Tibial artery (tissue), 4 donors: Measurements from ENCODE around the gene BRSK2.

Experiments used
- DNase-seq, 2 donors: peaks; one replicate each; pipeline ENCODE4 v3.0.0-alpha.2; 2019
- H3K27ac ChIP-seq, 2 donors: fragments of 200-600 bp; sonication (generic) in 1 of 2; 1 replicate in 1 of 2; 2 replicates in 1 of 2; pipeline ENCODE4 v1.5.1; 2018 to 2019; ENCODE audit warnings: mild to moderate bottlenecking in 1 of 2
- H3K27me3 ChIP-seq, 2 donors: fragments of 200-600 bp; sonication (generic) in 1 of 2; one replicate each; pipeline versions ENCODE4 v1.5.1 to v1.6.0; 2016 to 2019
- H3K36me3 ChIP-seq, 3 donors: fragments of 200-600 bp; sonication (generic) in 2 of 3; one replicate each; pipeline ENCODE4 v1.5.1; 2016 to 2019; ENCODE audit warnings: mild to moderate bottlenecking in 2 of 3
- H3K4me1 ChIP-seq, 4 donors: fragments of 200-600 bp; sonication (generic) in 2 of 4; 1 replicate in 3 of 4; 2 replicates in 1 of 4; pipeline ENCODE4 v1.5.1; 2016 to 2019
- H3K4me3 ChIP-seq, 2 donors: fragments of 200-600 bp; sonication (generic) in 1 of 2; 1 replicate in 1 of 2; 2 replicates in 1 of 2; pipeline ENCODE4 v1.5.1; 2018 to 2019; ENCODE audit warnings: mild to moderate bottlenecking in 2 of 2
- H3K9me3 ChIP-seq, 3 donors: fragments of 200-600 bp; sonication (generic) in 1 of 3; one replicate each; pipeline ENCODE4 v1.5.1; 2016 to 2019
- intact Hi-C: fragments of 100-400 bp; cut with DNase I; formaldehyde crosslinking; loops from one replicate; pipeline ENCODE4 v1.15.0; 2023; ENCODE audit warnings: low total_unique reads
- TF ChIP-seq, protein P1 (sequence below), 2 experiments: fragments of 200-600 bp in 1 of 2; fragments of 450-650 bp in 1 of 2; IDR thresholded peaks; one replicate each; pipeline ENCODE4 v1.5.1; 2017 to 2019; ENCODE audit warnings: antibody characterized with exemption in 2 of 2, mild to moderate bottlenecking in 1 of 2, moderate library complexity in 1 of 2

The BRSK2 gene

DNA sequence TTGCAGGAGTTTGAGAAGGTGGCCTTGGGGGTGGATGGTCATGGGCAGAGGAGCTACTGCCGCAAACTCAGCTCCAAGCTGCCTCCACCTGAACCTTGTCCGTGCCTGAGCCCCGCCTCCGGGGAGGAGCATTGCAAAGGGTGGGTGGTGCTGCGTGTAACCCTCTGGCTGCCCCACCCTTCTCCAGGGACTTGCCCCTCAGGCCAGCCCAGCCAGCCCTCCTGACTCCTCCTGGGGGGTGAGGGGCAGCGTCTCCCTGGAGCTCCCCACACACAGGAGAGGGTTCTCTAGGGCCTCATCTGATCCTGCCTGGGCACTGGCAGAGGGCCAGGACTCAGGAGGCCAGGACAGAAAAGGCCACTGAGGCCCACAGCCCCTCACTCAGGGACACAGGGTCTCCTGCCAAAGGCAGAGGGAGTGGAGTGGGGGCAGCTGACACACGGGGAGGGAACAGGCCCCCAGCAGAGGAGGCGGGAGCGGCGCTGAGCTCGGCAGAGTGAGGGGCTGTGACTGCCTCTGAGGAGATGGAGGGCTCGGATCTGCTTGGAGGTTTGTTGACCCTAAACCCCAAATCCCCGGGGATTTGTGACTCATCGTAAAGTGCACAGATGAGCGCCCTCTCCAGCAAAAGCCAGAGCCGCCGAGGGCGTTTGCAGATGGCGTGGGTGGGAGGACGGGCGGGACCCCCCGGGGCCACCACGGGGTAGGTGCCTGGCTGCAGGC is 12.8 kb downstream of the BRSK2 start:
- no peaks in the 10 kb centered on the region for H3K9me3 ChIP-seq
- intact Hi-C loops: no loop called here
- peaks cover 0 to 96% of the 10 kb centered on the region in 2 donors for H3K27me3 ChIP-seq
- TF ChIP-seq, protein P1, sequence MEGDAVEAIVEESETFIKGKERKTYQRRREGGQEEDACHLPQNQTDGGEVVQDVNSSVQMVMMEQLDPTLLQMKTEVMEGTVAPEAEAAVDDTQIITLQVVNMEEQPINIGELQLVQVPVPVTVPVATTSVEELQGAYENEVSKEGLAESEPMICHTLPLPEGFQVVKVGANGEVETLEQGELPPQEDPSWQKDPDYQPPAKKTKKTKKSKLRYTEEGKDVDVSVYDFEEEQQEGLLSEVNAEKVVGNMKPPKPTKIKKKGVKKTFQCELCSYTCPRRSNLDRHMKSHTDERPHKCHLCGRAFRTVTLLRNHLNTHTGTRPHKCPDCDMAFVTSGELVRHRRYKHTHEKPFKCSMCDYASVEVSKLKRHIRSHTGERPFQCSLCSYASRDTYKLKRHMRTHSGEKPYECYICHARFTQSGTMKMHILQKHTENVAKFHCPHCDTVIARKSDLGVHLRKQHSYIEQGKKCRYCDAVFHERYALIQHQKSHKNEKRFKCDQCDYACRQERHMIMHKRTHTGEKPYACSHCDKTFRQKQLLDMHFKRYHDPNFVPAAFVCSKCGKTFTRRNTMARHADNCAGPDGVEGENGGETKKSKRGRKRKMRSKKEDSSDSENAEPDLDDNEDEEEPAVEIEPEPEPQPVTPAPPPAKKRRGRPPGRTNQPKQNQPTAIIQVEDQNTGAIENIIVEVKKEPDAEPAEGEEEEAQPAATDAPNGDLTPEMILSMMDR (IDR thresholded peaks at IDR 0.05): no peak
- no peak overlapping the region for H3K27ac ChIP-seq
- H3K36me3 ChIP-seq: no peaks in the 10 kb centered on the region
- H3K4me1 ChIP-seq: no peaks in the 10 kb centered on the region
- no peak for DNase-seq
- H3K4me3 ChIP-seq: no peak overlapping the region

DNA sequence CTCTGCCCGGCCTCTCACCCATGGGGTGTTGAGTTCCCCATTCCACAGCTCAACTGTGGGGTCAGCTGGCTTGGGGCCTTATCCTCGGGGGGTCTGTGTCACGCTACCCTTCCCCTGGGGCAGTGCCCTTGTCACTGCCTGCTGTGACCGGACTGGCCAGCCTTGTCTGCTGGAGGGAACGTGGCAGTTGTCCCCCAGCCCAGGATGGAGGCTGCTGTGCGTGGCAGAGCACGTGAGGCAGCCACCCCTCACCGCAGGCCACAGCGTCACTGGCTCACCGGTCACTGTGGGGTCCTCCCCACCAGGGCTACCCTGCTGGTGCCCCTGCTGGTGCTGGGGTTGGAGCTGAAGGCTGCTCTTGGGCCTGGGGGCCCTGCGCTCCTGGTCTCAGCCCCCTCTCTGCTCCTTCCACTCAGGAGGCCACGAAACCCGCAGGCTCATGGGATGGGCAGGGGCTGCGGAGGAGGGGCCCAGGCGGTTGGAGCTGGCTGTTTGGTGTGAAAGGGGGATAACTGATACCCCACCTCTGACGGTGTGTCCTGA is 13.4 kb downstream of the BRSK2 start:
- Histone ChIP-seq H3K4me1 (no peaks in the 10 kb centered on the region), H3K36me3 (no peaks in the 10 kb centered on the region)

DNA sequence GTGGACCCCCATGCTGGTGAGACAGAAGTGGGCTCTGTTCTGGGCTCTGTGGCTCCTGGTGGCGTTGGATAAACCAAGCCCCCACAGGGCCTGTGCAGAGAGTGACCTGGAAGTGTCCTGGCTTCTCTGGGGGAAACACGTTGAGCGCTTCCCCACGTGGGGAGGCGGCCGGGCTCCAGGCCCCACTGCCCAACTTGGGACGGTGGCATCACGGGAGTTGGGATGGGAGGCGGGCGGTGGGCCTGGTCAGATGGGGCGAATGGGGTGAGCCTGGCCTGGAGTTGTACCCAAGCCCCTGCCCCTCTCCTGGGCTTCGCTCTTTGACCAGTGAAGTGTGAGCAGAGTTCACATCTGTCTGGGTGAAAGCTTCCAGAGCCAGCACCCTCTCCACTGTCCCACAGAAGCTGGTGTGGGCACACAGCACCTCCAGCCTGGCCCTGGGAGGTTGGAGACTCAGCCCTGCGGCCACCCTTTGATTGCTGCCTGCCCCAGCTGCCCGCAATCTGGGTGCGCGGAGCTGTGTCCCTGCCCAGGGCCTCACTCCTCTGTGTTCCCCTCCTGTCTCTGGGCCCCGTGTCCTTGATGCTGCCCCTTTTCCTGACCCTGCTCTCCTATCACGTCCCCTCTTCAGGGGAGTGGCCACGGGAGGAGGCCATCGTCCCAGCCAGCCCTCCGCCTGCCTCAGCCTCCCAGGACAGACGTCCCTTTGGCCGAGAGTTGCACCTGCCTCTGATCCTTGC is 14.2 kb downstream of the BRSK2 start:
- Histone ChIP-seq H3K36me3 (no peaks in the 10 kb centered on the region), H3K9me3 (no peaks in the 10 kb centered on the region), H3K4me3 (no peak overlapping the region), H3K27me3 (peaks cover 0 to 92% of the 10 kb centered on the region in 2 donors), H3K4me1 (no peaks in the 10 kb centered on the region), H3K27ac (no peak overlapping the region)
- TF ChIP-seq, protein P1 (IDR thresholded peaks at IDR 0.05): no peak
- no peak for DNase-seq
- intact Hi-C loops: no loop called here

More for the DNA sequence above, 13.4 kb downstream of the BRSK2 start:
- Histone ChIP-seq H3K27ac (no peak overlapping the region), H3K27me3 (peaks cover 0 to 96% of the 10 kb centered on the region in 2 donors), H3K9me3 (no peaks in the 10 kb centered on the region), H3K4me3 (no peak overlapping the region)
- DNase-seq: no peak
- TF ChIP-seq, protein P1 (IDR thresholded peaks at IDR 0.05): no peak
- intact Hi-C loops: no loop called here

DNA sequence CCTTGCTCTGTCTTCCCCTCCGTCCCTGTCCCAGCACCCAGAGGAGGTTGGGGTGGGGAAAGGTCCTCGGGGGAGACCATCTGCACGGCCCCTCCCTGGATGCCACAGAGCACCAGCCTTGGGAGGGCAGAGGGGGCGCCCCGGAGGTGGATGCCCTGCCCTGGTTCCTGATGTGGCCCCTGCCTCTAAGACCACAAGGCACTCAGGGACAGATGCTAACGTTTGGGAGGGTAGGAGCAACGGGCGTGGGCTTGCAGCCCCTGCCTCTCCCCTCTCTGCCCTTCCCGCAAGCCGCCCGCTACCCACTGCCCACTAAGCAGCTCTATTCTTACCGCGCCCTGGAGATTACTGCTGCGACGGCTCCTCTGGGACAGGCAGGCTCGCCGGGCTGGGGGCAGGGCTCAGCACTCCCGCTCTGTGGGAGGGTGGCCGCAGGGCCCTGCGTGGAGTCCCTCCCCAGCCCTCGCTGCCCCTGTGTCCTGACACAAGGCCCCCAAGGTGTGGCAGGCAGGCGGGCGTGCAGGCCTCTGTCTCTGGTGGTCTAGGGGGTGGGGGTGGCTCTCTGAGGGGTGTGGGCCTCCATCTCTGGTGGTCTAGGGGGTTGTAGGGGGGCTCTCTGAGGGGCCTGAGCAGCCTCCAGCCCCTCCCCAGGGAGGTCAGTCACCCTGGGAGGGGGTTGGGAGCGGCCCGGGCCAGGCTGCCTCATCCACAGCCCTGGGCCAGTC is 14.9 kb downstream of the BRSK2 start:
- intact Hi-C loops: no loop called here
- no peak overlapping the region for H3K4me3 ChIP-seq
- no peaks in the 10 kb centered on the region for H3K36me3 ChIP-seq
- no peak overlapping the region for H3K27ac ChIP-seq
- TF ChIP-seq, protein P1 (IDR thresholded peaks at IDR 0.05): no peak
- H3K9me3 ChIP-seq: no peaks in the 10 kb centered on the region
- H3K4me1 ChIP-seq: no peaks in the 10 kb centered on the region
- H3K27me3 ChIP-seq: peaks cover 0 to 87% of the 10 kb centered on the region in 2 donors
- DNase-seq: no peak

DNA sequence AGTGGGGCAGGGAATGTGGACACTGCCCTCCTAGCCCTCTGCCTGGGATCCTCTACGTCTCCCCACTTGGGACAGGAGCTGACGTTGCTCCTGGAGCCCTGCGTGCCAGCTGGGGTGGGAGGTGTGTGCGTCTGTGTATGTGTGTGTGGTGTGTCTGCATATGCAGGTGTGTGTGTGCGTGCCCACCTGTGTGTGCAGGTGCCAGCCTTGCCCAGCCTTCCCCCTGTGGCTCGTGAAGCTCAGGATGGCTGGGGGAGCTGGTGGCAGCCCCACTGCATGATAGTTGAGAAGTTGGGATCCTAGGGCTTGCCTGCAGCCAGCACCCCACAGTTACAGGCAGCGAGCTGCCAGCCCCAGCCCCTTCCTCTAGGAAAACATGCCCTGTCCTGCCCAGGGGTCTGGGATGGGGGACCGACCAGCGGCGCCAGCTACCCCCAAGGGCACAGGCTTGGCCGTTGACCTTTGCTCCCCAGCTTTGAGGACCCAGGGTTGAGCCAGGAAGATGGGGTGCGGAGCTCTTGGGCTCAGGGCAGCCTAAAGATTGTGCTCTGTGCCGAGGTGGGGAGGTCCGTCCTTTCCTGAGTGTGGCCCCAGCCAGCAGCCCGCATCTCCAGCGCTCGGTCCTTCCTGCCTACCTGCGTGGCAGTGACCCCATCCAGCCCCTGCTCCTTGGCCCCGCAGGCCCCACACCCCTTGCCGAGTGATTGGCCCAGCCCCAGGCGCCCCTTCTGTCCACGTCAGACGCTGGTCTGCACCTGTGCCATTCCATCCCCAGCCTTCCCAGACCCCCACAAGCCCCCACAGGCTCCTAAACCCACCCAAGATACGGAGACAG is 15.7 kb downstream of the BRSK2 start:
- Histone ChIP-seq H3K4me1 (no peaks in the 10 kb centered on the region), H3K4me3 (no peak overlapping the region), H3K9me3 (no peaks in the 10 kb centered on the region), H3K36me3 (no peaks in the 10 kb centered on the region), H3K27me3 (peaks cover 0 to 82% of the 10 kb centered on the region in 2 donors), H3K27ac (no peak overlapping the region)
- no peak for DNase-seq
- TF ChIP-seq, protein P1 (IDR thresholded peaks at IDR 0.05): no peak
- intact Hi-C loops: no loop called here
